Fibroblast of upper back skin (primary cell): ENCODE measurements around the gene VAMP3.

ENCODE experiments used
- DNase-seq: peaks from one replicate; pipeline ENCODE4 v3.0.0-alpha.2; 2013

VAMP3 gene

GRCh38 chr1:7821282-7821681 lies 50.2 kb downstream of the VAMP3 start:
- DNase-seq = no peak

GRCh38 chr1:7824701-7825100 lies 53.6 kb downstream of the VAMP3 start:
- DNase-seq = no peak

GRCh38 chr1:7826363-7826762 lies 55.3 kb downstream of the VAMP3 start:
- no peak for DNase-seq

GRCh38 chr1:7827126-7827955 lies 56.2 kb downstream of the VAMP3 start:
- DNase-seq = no peak
